H1 (cell line): ENCODE results near the gene SON. TPM values are rescaled to one million over a fixed set of nuclear protein-coding genes. Genes with fewer than 3 reads are reported as not detected.

Experiments used
- CTCF ChIA-PET: fragments of 300-600 bp; sonication (Branson Sonifier 250); formaldehyde crosslinking; loops from one replicate; lab custom pipeline; 2021; ENCODE audit not compliant: partially characterized antibody; lab: Charles Lee
- POLR2A ChIA-PET: fragments of 300-600 bp; sonication (Branson Sonifier 250); formaldehyde crosslinking; loops from one replicate; lab custom pipeline; 2021; ENCODE audit warnings: inconsistent platforms; ENCODE audit not compliant: partially characterized antibody; lab: Charles Lee
- DNase-seq, 2 experiments: peaks; one replicate each; pipeline versions ENCODE4 v3.0.0 to v3.0.0-alpha.2; 2010 to 2022; ENCODE audit warnings: low spot score in 2 of 2, low read depth in 1 of 2, mixed read lengths in 1 of 2
- FAIRE-seq: peaks from 2 replicates; lab custom pipeline; 2011; peaks lifted over from hg19 to GRCh38; lab: Jason Lieb, UNC
- H2AFZ ChIP-seq: 2 replicates; pipeline ENCODE4 v1.8.1; 2012; ENCODE audit warnings: low read length, inconsistent platforms
- H2AK5ac ChIP-seq: 2 replicates; pipeline ENCODE4 v1.6.1; 2013; ENCODE audit warnings: low read depth, low read length
- H2BK120ac ChIP-seq: replicated peaks from 2 replicates; pipeline ENCODE3; 2013; ENCODE audit warnings: low read depth, low read length, inconsistent platforms
- H2BK12ac ChIP-seq: 2 replicates; pipeline ENCODE4 v1.6.1; 2013; ENCODE audit warnings: low read depth, low read length
- H2BK15ac ChIP-seq: 2 replicates; pipeline ENCODE4 v1.6.1; 2013; ENCODE audit warnings: low read length
- H2BK20ac ChIP-seq: 2 replicates; pipeline ENCODE4 v1.6.1; 2013; ENCODE audit warnings: low read length
- H2BK5ac ChIP-seq: 2 replicates; pipeline ENCODE4 v1.6.1; 2013; ENCODE audit warnings: low read depth, low read length
- H3K14ac ChIP-seq: 2 replicates; pipeline ENCODE4 v1.6.1; 2013; ENCODE audit warnings: inconsistent platforms; ENCODE audit not compliant: insufficient read length
- H3K18ac ChIP-seq: 2 replicates; pipeline ENCODE4 v1.6.1; 2013; ENCODE audit warnings: low read length; ENCODE audit errors: extremely low read depth
- H3K23ac ChIP-seq: 2 replicates; pipeline ENCODE4 v1.6.1; 2013; ENCODE audit warnings: inconsistent platforms; ENCODE audit not compliant: insufficient read length
- H3K23me2 ChIP-seq: 2 replicates; pipeline ENCODE4 v1.6.1; 2013; ENCODE audit warnings: low read depth, low read length
- H3K27ac ChIP-seq: 2 replicates; pipeline ENCODE4 v1.6.1; 2011; ENCODE audit warnings: low read depth, low read length, inconsistent platforms
- H3K27me3 ChIP-seq, 4 experiments: replicated peaks in 1 of 4; 1 replicate in 1 of 4; 2 replicates in 3 of 4; pipeline versions ENCODE4 v1.6.1 to v1.8.1; 2011 to 2013; ENCODE audit warnings: low read length in 3 of 4, mild to moderate bottlenecking in 3 of 4, inconsistent platforms in 2 of 4, mixed read lengths in 2 of 4, moderate library complexity in 1 of 4; ENCODE audit not compliant: control insufficient read depth in 3 of 4, insufficient read depth in 3 of 4; ENCODE audit errors: extremely low read depth in 1 of 4
- H3K36me3 ChIP-seq, 4 experiments: 2 replicates each; pipeline versions ENCODE4 v1.6.1 to v1.8.1; 2011 to 2013; ENCODE audit warnings: mild to moderate bottlenecking in 4 of 4, low read length in 3 of 4, moderate library complexity in 2 of 4, control low read depth in 1 of 4, inconsistent platforms in 1 of 4; ENCODE audit not compliant: insufficient read depth in 4 of 4, control insufficient read depth in 2 of 4
- H3K4ac ChIP-seq: replicated peaks from 2 replicates; pipeline ENCODE3; 2013; ENCODE audit warnings: low read length, low read depth, mixed read lengths, inconsistent platforms; ENCODE audit not compliant: insufficient read length
- H3K4me1 ChIP-seq, 4 experiments: replicated peaks in 1 of 4; 1 replicate in 1 of 4; 2 replicates in 3 of 4; pipeline versions ENCODE4 v1.6.1 to v1.8.1; 2011 to 2013; ENCODE audit warnings: low read length in 3 of 4, inconsistent platforms in 2 of 4, mixed read lengths in 1 of 4; ENCODE audit not compliant: insufficient read depth in 4 of 4, control insufficient read depth in 3 of 4
- H3K4me2 ChIP-seq, 2 experiments: 2 replicates each; pipeline versions ENCODE4 v1.6.1 to v1.8.1; 2011 to 2013; ENCODE audit warnings: low read depth in 2 of 2, low read length in 2 of 2, control low read depth in 1 of 2, inconsistent platforms in 1 of 2, mild to moderate bottlenecking in 1 of 2; ENCODE audit not compliant: insufficient read depth in 1 of 2
- H3K4me3 ChIP-seq, 4 experiments: fragments of 200-600, 300-600 bp in 1 of 4; sonication (generic), shearing (Covaris generic), sonication (Bioruptor Twin) in 1 of 4; 2 replicates each; pipeline versions ENCODE4 v1.5.1 to v1.8.1; 2011 to 2016; ENCODE audit warnings: low read length in 4 of 4, low read depth in 3 of 4, control low read depth in 2 of 4, inconsistent platforms in 2 of 4, mild to moderate bottlenecking in 2 of 4, mixed read lengths in 1 of 4, moderate library complexity in 1 of 4; ENCODE audit not compliant: insufficient read depth in 2 of 4; ENCODE audit errors: extremely low read depth in 1 of 4
- H3K56ac ChIP-seq: replicated peaks from 2 replicates; pipeline ENCODE3; 2013; ENCODE audit warnings: low read depth, mild to moderate bottlenecking, mixed read lengths, low read length, inconsistent platforms; ENCODE audit not compliant: insufficient read length
- H3K79me1 ChIP-seq: 2 replicates; pipeline ENCODE4 v1.6.1; 2013; ENCODE audit warnings: low read depth, low read length, control low read depth
- H3K79me2 ChIP-seq, 2 experiments: 2 replicates each; pipeline versions ENCODE4 v1.6.1 to v1.8.1; 2012 to 2013; ENCODE audit warnings: low read length in 2 of 2, mild to moderate bottlenecking in 2 of 2, inconsistent platforms in 1 of 2; ENCODE audit not compliant: insufficient read depth in 2 of 2, control insufficient read depth in 1 of 2
- H3K9ac ChIP-seq, 4 experiments: replicated peaks in 1 of 4; 1 replicate in 1 of 4; 2 replicates in 3 of 4; pipeline versions ENCODE4 v1.6.1 to v1.8.1; 2011 to 2013; ENCODE audit warnings: low read depth in 3 of 4, low read length in 3 of 4, control low read depth in 2 of 4, mild to moderate bottlenecking in 2 of 4, moderate library complexity in 2 of 4, inconsistent platforms in 1 of 4; ENCODE audit errors: extremely low read depth in 1 of 4
- H3K9me3 ChIP-seq, 2 experiments: 2 replicates each; pipeline versions ENCODE4 v1.6.1 to v1.8.1; 2012 to 2013; ENCODE audit warnings: mild to moderate bottlenecking in 2 of 2, moderate library complexity in 2 of 2, control low read depth in 1 of 2, inconsistent platforms in 1 of 2, low read depth in 1 of 2, low read length in 1 of 2, mixed read lengths in 1 of 2; ENCODE audit not compliant: insufficient read depth in 2 of 2
- H4K20me1 ChIP-seq, 2 experiments: replicated peaks in 1 of 2; 2 replicates each; pipeline versions ENCODE3 to v1.8.1; 2011 to 2013; ENCODE audit warnings: inconsistent platforms in 2 of 2, low read length in 2 of 2, mild to moderate bottlenecking in 1 of 2; ENCODE audit not compliant: insufficient read depth in 2 of 2, control insufficient read depth in 1 of 2
- H4K5ac ChIP-seq: 2 replicates; pipeline ENCODE4 v1.6.1; 2013; ENCODE audit warnings: low read length, low read depth, mixed read lengths, inconsistent platforms; ENCODE audit not compliant: insufficient read length
- H4K8ac ChIP-seq: 2 replicates; pipeline ENCODE4 v1.8.0; 2013; ENCODE audit warnings: mild to moderate bottlenecking, moderate library complexity, low read length, inconsistent platforms; ENCODE audit not compliant: insufficient read depth; ENCODE audit errors: extremely low read depth
- H4K91ac ChIP-seq: replicated peaks from 2 replicates; pipeline ENCODE3; 2013; ENCODE audit warnings: low read length, mixed read lengths, inconsistent platforms; ENCODE audit not compliant: insufficient read length
- CBX8 ChIP-seq: fragments of 300-800, 300-1000 bp; sonication (generic); IDR thresholded peaks from 2 replicates; pipeline ENCODE4 v1.7.1; 2016; ENCODE audit warnings: low read depth, low read length, borderline replicate concordance
- CTCF ChIP-seq, 3 experiments: IDR thresholded peaks; 1 replicate in 2 of 3; 2 replicates in 1 of 3; pipeline versions ENCODE4 v1.5.1 to v1.6.1; 2011; ENCODE audit warnings: low read length in 3 of 3, mild to moderate bottlenecking in 3 of 3, inconsistent platforms in 2 of 3, low read depth in 1 of 3, moderate library complexity in 1 of 3; ENCODE audit not compliant: insufficient read depth in 1 of 3; ENCODE audit errors: control extremely low read depth in 1 of 3
- FOSL1 ChIP-seq: IDR thresholded peaks from 2 replicates; pipeline ENCODE4 v1.6.1; 2011; ENCODE audit warnings: mild to moderate bottlenecking, low read depth, low read length, moderate library complexity; ENCODE audit not compliant: insufficient read depth
- GABPA ChIP-seq: IDR thresholded peaks from 2 replicates; pipeline ENCODE4 v1.6.1; 2011; ENCODE audit warnings: mild to moderate bottlenecking, low read length, moderate library complexity, borderline replicate concordance; ENCODE audit not compliant: insufficient read depth
- HDAC6 ChIP-seq: IDR thresholded peaks from one replicate; pipeline ENCODE4 v1.7.1; 2012; ENCODE audit warnings: low read depth, mild to moderate bottlenecking, inconsistent platforms, low read length, moderate library complexity
- RXRA ChIP-seq: IDR thresholded peaks from 2 replicates; pipeline ENCODE4 v1.6.1; 2011; ENCODE audit warnings: low read depth, mild to moderate bottlenecking, low read length, moderate library complexity; ENCODE audit not compliant: insufficient read depth
- SIRT6 ChIP-seq: IDR thresholded peaks from one replicate; pipeline ENCODE4 v1.7.1; 2012; ENCODE audit warnings: low read length, inconsistent platforms
- SRF ChIP-seq: IDR thresholded peaks from 2 replicates; pipeline ENCODE4 v1.6.1; 2011; ENCODE audit warnings: mild to moderate bottlenecking, low read depth, low read length, moderate library complexity
- SUZ12 ChIP-seq: fragments of 200-600 bp; sonication (generic); IDR thresholded peaks from 2 replicates; pipeline ENCODE4 v1.6.1; 2012; ENCODE audit warnings: mild to moderate bottlenecking, inconsistent platforms, low read length, moderate library complexity, mixed read lengths
- TAF7 ChIP-seq: optimal IDR thresholded peaks from 2 replicates; pipeline ENCODE3; 2011; ENCODE audit warnings: low read depth, mild to moderate bottlenecking, inconsistent platforms, low read length, moderate library complexity, borderline replicate concordance
- TCF12 ChIP-seq: IDR thresholded peaks from 2 replicates; pipeline ENCODE4 v1.6.1; 2011; ENCODE audit warnings: low read depth, mild to moderate bottlenecking, low read length
- WGBS, 2 experiments: shearing (Covaris generic) in 1 of 2; methylation state at CpG; one replicate each; pipeline versions ENCODE4 v1.1.6 to v1.1.7; 2013 to 2015; ENCODE audit warnings: low lambda C conversion rate in 2 of 2, mixed read lengths in 2 of 2, inconsistent platforms in 1 of 2, low coverage in 1 of 2, missing lambda C conversion rate in 1 of 2; ENCODE audit not compliant: insufficient replicate concordance in 2 of 2, insufficient coverage in 1 of 2, insufficient read length in 1 of 2; ENCODE audit errors: extremely low coverage in 1 of 2, missing lambda C conversion rate in 1 of 2; 5-methylcytosine and 5-hydroxymethylcytosine counted together
- polyA plus RNA-seq, 7 experiments: library from polyadenylated mRNA; depleted of rRNA in 3 of 7; stranded (reverse) in 5 of 7; unstranded in 2 of 7; fragments of >200 nt in 5 of 7; fragments of 200-250 nt in 2 of 7; gene quantifications; 1 replicate in 5 of 7; 2 replicates in 1 of 7; 4 replicates in 1 of 7; pipeline versions ENCODE4 v1.2.1 to v1.2.3, GENCODE V29; 2011 to 2013; ENCODE audit warnings: missing spikeins in 2 of 7, mixed read lengths in 2 of 7
- total RNA-seq: library from RNA; stranded (reverse); fragmentation: NEBNext Ultra II Directional; extraction: Animal tissue kit (Norgen Biotek cat#: 25700); gene quantifications from 2 replicates; pipeline ENCODE4 v1.2.1, GENCODE V29; 2021

The SON gene
- total and polyA plus RNA-seq, 2 of the 8 experiments (the other 6 are each of a cell fraction or from before 2014, with no cell fraction given): 122 to 274 TPM

- Histone ChIP-seq H3K36me3 (peaks cover 28 to 93% (median 67%) of the 10 kb centered on the region in 4 experiments), H3K9me3 (no peaks in the 10 kb centered on the region), H3K79me2 (peaks cover 13 to 70% of the 10 kb centered on the region in 2 experiments), H2AFZ (no peak overlapping the region), H3K79me1 (no peaks in the 10 kb centered on the region), H3K23me2 (no peaks in the 10 kb centered on the region), H3K9ac (no peak overlapping the region), H4K5ac (no peak overlapping the region), H2BK12ac (no peak overlapping the region), H2BK15ac (no peak overlapping the region), H3K4me3 (no peak overlapping the region), H3K23ac (no peak overlapping the region), H3K4me2 (no peak overlapping the region), H4K91ac (no peak overlapping the region), H3K27me3 (no peaks in the 10 kb centered on the region), H4K8ac (no peak overlapping the region), H2BK120ac (no peak overlapping the region), H3K4ac (no peak overlapping the region), H3K18ac (no peak overlapping the region), H3K4me1 (no peaks in the 10 kb centered on the region), H2AK5ac (no peak overlapping the region), H3K14ac (no peak overlapping the region), H2BK20ac (no peak overlapping the region), H3K27ac (no peak overlapping the region), H3K56ac (no peak overlapping the region), H4K20me1 (peaks cover 17 to 18% of the 10 kb centered on the region in 2 experiments), H2BK5ac (no peak overlapping the region)
- DNase-seq (no peak), FAIRE-seq (no peak)
- POLR2A ChIA-PET: interaction anchor here (0.6 to 7.4 kb wide), 3 partner anchors 16 to 135 kb away, joined by 3 to 64 read pairs (median 4); partner anchors contain the start of genes GART and SON
- 88% methylated on average over 4 of the region's 4 CpGs; no CpG with 5 or more reads in 1 of the 2 experiments for WGBS, 2 experiments
- CTCF ChIA-PET: no interaction called here
- TF ChIP-seq TCF12: no peak
- no peak for TF ChIP-seq GABPA
- no peak for TF ChIP-seq FOSL1
- TF ChIP-seq CBX8: no peak
- no peak for TF ChIP-seq SUZ12
- no peak for TF ChIP-seq CTCF (IDR thresholded peaks at IDR 0.05; ENCODE audit: control extremely low read depth in 1 of 3, insufficient read depth in 1 of 3, low read depth in 1 of 3, low read length in 3 of 3)
- TF ChIP-seq SRF: no peak
- no peak for TF ChIP-seq TAF7
- TF ChIP-seq HDAC6: no peak
- no peak for TF ChIP-seq SIRT6
- no peak for TF ChIP-seq RXRA
Observed at GRCh38 chr21:33558777-33559421, 16.1 kb downstream of the SON start.
